ENCODE results near the gene HPCAL1.

DNA sequence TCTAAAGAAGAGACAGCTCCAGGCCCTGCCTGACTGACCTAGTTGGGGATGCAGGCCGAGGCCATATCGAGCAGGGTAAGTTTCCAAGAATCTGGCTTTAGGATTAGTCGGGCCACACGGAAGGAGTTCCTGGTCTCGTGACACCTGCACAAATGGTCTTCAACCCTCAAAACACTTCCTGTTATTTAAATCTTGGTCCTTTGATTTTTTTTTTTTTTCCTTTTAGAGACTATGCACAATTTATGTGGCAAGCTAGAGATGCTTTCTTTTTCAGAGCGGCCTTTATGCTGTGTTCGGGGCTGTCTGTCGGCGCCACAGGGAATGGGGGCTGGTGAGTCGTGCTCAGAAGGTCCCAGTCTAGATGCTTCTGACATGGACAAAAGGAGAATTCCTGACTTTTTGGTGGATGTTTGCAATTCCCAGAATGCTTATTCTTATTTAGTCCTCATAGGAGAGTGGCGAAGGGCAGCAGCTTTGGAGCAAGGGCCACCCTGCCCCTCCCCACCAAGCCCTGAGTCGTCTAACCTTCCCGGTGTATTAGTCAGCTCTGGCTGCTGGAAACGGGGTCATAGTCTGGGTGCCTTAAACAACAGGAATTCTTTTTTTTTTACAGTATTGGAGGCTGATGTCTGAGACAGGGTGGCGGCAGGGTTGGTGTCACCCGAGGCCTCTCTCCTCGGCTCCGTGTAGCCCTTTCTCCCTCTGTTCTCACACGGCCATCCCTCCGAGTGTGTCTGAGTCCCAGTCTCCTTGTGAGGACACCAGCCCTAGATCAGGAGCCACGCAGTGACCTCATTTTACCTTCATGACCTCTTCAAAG, 27.4 kb downstream of the HPCAL1 start:
- TF ChIP-seq, protein P1, sequence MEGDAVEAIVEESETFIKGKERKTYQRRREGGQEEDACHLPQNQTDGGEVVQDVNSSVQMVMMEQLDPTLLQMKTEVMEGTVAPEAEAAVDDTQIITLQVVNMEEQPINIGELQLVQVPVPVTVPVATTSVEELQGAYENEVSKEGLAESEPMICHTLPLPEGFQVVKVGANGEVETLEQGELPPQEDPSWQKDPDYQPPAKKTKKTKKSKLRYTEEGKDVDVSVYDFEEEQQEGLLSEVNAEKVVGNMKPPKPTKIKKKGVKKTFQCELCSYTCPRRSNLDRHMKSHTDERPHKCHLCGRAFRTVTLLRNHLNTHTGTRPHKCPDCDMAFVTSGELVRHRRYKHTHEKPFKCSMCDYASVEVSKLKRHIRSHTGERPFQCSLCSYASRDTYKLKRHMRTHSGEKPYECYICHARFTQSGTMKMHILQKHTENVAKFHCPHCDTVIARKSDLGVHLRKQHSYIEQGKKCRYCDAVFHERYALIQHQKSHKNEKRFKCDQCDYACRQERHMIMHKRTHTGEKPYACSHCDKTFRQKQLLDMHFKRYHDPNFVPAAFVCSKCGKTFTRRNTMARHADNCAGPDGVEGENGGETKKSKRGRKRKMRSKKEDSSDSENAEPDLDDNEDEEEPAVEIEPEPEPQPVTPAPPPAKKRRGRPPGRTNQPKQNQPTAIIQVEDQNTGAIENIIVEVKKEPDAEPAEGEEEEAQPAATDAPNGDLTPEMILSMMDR (IDR thresholded peaks at IDR 0.05): no peak
- TF ChIP-seq EZH2 (IDR thresholded peaks at IDR 0.05) (no peak), EZH2phosphoT487 (IDR thresholded peaks at IDR 0.05) (no peak)

Measured in neural progenitor cell (in vitro differentiated cells).